Omental fat pad (tissue), 4 donors: ENCODE data around the gene FXYD2. TPM values are rescaled to one million over a fixed set of nuclear protein-coding genes. Genes with fewer than 3 reads are reported as not detected.

Experiments
- ATAC-seq: fragments of 150-250 bp; one replicate; pipeline ENCODE4 v1.9.1; 2016; ENCODE audit warnings: mild to moderate bottlenecking, moderate library complexity; ENCODE audit not compliant: low FRiP score
- DNase-seq: peaks from one replicate; pipeline ENCODE4 v3.0.0-alpha.2; 2019; ENCODE audit warnings: low spot score
- total RNA-seq, 4 donors: library from RNA; depleted of rRNA; stranded (reverse); fragments of >200 nt; gene quantifications; one replicate each; pipeline ENCODE4 v1.1.0, GENCODE V29; 2016
- TF ChIP-seq, protein P1 (sequence below), 3 donors: fragments of 450-650 bp; IDR thresholded peaks; one replicate each; pipeline ENCODE4 v1.5.1; 2016 to 2017; ENCODE audit warnings: antibody characterized with exemption in 3 of 3, mild to moderate bottlenecking in 3 of 3, moderate library complexity in 2 of 3

The FXYD2 gene
- total RNA-seq, 4 donors from 2014 or later, result 1.1 to 4.3 (median 2.0) TPM

DNA sequence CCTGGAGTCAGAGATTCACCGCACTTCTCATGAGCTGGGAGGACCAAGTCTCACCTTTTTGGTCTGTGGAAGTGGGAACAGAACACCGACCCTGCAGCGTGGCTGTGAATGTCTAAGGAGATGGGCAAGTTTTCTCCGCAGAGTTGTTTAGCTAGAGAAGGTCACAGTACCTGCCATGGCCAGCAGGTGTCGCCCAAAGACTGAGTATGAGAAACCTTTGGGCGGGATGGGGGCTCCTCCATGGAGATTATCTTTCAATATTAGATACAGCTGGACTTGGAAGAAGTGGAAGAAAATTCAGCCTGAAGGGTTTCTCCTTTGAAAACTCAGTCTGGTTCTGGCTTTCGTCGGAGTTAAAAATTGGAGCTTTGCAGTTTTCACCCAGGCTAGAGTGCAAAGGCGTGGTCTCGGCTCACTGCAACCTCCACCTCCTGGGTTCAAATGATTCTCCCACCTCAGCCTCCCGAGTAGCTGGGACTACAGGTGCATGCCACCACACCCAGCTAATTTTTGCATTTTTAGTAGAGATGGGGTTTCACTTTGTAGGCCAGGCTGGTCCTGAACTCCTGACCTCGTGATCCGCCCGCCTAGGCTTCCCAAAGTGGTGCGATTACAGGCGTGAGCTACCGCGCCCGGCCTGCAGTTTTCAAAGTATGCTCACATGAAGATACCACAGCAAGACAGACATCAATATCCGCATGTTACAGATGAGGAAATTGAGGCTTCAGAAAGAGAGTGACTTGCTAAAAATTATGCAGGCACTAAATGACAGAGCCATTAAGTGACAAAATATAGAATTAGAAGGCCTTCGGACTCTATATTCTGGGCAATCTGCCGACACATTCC is 16.8 kb downstream of the FXYD2 start:
- TF ChIP-seq, protein P1, sequence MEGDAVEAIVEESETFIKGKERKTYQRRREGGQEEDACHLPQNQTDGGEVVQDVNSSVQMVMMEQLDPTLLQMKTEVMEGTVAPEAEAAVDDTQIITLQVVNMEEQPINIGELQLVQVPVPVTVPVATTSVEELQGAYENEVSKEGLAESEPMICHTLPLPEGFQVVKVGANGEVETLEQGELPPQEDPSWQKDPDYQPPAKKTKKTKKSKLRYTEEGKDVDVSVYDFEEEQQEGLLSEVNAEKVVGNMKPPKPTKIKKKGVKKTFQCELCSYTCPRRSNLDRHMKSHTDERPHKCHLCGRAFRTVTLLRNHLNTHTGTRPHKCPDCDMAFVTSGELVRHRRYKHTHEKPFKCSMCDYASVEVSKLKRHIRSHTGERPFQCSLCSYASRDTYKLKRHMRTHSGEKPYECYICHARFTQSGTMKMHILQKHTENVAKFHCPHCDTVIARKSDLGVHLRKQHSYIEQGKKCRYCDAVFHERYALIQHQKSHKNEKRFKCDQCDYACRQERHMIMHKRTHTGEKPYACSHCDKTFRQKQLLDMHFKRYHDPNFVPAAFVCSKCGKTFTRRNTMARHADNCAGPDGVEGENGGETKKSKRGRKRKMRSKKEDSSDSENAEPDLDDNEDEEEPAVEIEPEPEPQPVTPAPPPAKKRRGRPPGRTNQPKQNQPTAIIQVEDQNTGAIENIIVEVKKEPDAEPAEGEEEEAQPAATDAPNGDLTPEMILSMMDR (IDR thresholded peaks at IDR 0.05), result peak in 2 of 3 donors; percentile 69 to 87
- peak; percentile 28 for ATAC-seq
- peak; percentile 99 for DNase-seq

DNA sequence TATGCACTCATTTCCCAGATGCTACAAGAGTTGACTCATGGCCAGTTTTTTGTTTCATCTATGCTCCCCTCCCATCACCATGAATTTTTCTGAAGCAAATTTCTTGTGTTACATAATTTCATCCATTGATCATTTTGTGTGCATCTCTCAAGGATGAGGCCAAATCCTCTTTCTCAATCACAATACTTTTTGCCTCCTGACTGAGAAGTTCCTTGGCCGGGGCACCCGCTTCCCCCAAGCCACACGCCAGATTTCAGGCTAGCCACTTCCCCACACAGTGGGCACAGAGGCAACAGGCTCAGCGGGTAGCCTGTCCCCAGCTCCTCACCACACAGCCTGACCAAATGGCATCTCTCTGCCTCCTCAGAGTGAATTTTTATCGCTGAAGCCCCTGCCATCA is 17.7 kb downstream of the FXYD2 start:
- DNase-seq, result no peak
- ATAC-seq, result no peak
- TF ChIP-seq, protein P1 (IDR thresholded peaks at IDR 0.05), result no peak

GRCh38 chr11:117805045-117805444 is 19.5 kb downstream of the FXYD2 start:
- ATAC-seq (no peak), DNase-seq (no peak)
- TF ChIP-seq, protein P1 (IDR thresholded peaks at IDR 0.05), result no peak

DNA sequence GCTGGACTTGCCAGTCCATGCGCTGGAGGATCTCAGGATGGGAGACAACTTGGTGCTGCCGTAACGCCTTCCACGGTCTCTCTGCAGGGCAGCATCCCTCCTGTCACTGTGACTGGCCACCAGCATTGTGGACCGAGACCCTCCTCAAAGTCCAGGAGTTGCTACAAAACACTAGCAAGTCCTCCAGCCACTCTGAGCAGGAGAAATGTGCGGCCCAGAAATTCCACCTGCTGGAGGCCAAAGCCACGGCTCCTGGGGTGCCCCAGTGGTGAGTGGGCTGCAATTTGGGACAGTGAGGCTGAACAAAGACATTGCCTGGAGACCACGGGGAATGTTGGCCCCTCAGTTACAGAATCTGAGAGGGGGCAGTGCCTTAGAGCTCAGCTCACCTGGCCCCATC is 20.6 kb downstream of the FXYD2 start:
- DNase-seq (no peak), ATAC-seq (no peak)
- TF ChIP-seq, protein P1 (IDR thresholded peaks at IDR 0.05), result no peak

- ATAC-seq (no peak), DNase-seq (no peak)
- TF ChIP-seq, protein P1 (IDR thresholded peaks at IDR 0.05), result no peak
These were observed 24.9 kb downstream of the FXYD2 start for GRCh38 chr11:117799634-117800033.

GRCh38 chr11:117796872-117797529 is 27.5 kb downstream of the FXYD2 start, which contains the start of gene DSCAML1:
TSS of gene DSCAML1 (minus strand) at chr11:117797216. CDS start at chr11:117797079, 137 bp downstream.
- no peak for DNase-seq
- ATAC-seq, result peak; percentile 71
- TF ChIP-seq, protein P1 (IDR thresholded peaks at IDR 0.05), result no peak
